H1 (cell line): ENCODE data around the gene FGF21.

Source experiments
- CHD2 ChIP-seq: IDR thresholded peaks from 2 replicates; pipeline ENCODE4 v1.6.1; 2012; ENCODE audit warnings: low read length, improper control_type of control experiment
- EP300 ChIP-seq, 2 experiments: IDR thresholded peaks; 1 replicate in 1 of 2; 2 replicates in 1 of 2; pipeline ENCODE4 v1.6.1; 2011 to 2012; ENCODE audit warnings: low read depth in 2 of 2, low read length in 2 of 2, mild to moderate bottlenecking in 2 of 2, borderline replicate concordance in 1 of 2, inconsistent platforms in 1 of 2, moderate library complexity in 1 of 2
- EZH2 ChIP-seq: fragments of 200-600 bp; sonication (generic); IDR thresholded peaks from 2 replicates; pipeline ENCODE4 v1.7.1; 2012; ENCODE audit warnings: low read depth, mild to moderate bottlenecking, moderate library complexity, low read length, inconsistent platforms; ENCODE audit not compliant: severe bottlenecking
- GABPA ChIP-seq: IDR thresholded peaks from 2 replicates; pipeline ENCODE4 v1.6.1; 2011; ENCODE audit warnings: mild to moderate bottlenecking, low read length, moderate library complexity, borderline replicate concordance; ENCODE audit not compliant: insufficient read depth
- NRF1 ChIP-seq: IDR thresholded peaks from 2 replicates; pipeline ENCODE4 v1.6.1; 2011; ENCODE audit warnings: mild to moderate bottlenecking, low read depth, low read length, improper control_type of control experiment
- POLR2A ChIP-seq, 2 experiments: IDR thresholded peaks; 1 replicate in 1 of 2; 2 replicates in 1 of 2; pipeline ENCODE4 v1.6.1; 2011; ENCODE audit warnings: low read depth in 2 of 2, low read length in 2 of 2, mild to moderate bottlenecking in 2 of 2; ENCODE audit errors: control extremely low read depth in 1 of 2
- POLR2AphosphoS5 ChIP-seq: IDR thresholded peaks from 2 replicates; pipeline ENCODE4 v1.6.1; 2011; ENCODE audit warnings: low read depth, low read length
- RBBP5 ChIP-seq: IDR thresholded peaks from 2 replicates; pipeline ENCODE4 v1.7.1; 2012; ENCODE audit warnings: low read depth, mild to moderate bottlenecking, inconsistent platforms, low read length, moderate library complexity, borderline replicate concordance
- RXRA ChIP-seq: IDR thresholded peaks from 2 replicates; pipeline ENCODE4 v1.6.1; 2011; ENCODE audit warnings: low read depth, mild to moderate bottlenecking, low read length, moderate library complexity; ENCODE audit not compliant: insufficient read depth
- SRF ChIP-seq: IDR thresholded peaks from 2 replicates; pipeline ENCODE4 v1.6.1; 2011; ENCODE audit warnings: mild to moderate bottlenecking, low read depth, low read length, moderate library complexity
- TF ChIP-seq, protein P1 (sequence below): IDR thresholded peaks from 2 replicates; pipeline ENCODE4 v1.6.1; 2011; ENCODE audit warnings: low read depth, mild to moderate bottlenecking, low read length; ENCODE audit not compliant: insufficient read depth
- TF ChIP-seq, protein P2 (sequence below), 3 experiments: IDR thresholded peaks; 1 replicate in 2 of 3; 2 replicates in 1 of 3; pipeline versions ENCODE4 v1.5.1 to v1.6.1; 2011; ENCODE audit warnings: low read length in 3 of 3, mild to moderate bottlenecking in 3 of 3, inconsistent platforms in 2 of 3, low read depth in 1 of 3, moderate library complexity in 1 of 3; ENCODE audit not compliant: insufficient read depth in 1 of 3; ENCODE audit errors: control extremely low read depth in 1 of 3

DNA sequence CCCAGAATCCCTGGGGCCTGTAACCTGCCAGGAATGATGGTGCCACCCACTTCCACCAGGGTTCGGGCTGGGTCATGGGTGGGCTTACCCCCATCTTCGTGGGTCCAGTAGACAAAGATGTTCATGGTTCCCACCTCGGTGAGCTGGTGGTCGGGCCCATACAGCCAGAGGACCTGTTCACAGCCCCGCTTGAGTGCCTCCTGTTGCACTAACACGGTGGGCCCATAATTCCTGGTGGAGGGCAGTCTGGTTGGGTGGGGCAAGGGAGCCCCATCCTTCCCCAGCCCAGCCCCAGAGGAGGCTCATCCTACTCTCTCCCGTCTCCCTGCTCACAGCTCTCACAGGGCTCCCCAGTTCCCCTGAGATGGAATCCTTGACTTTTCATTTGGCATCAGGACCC is 41.8 kb downstream of the FGF21 start:
- TF ChIP-seq, protein P1, sequence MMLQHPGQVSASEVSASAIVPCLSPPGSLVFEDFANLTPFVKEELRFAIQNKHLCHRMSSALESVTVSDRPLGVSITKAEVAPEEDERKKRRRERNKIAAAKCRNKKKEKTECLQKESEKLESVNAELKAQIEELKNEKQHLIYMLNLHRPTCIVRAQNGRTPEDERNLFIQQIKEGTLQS = no peak
- TF ChIP-seq, protein P2, sequence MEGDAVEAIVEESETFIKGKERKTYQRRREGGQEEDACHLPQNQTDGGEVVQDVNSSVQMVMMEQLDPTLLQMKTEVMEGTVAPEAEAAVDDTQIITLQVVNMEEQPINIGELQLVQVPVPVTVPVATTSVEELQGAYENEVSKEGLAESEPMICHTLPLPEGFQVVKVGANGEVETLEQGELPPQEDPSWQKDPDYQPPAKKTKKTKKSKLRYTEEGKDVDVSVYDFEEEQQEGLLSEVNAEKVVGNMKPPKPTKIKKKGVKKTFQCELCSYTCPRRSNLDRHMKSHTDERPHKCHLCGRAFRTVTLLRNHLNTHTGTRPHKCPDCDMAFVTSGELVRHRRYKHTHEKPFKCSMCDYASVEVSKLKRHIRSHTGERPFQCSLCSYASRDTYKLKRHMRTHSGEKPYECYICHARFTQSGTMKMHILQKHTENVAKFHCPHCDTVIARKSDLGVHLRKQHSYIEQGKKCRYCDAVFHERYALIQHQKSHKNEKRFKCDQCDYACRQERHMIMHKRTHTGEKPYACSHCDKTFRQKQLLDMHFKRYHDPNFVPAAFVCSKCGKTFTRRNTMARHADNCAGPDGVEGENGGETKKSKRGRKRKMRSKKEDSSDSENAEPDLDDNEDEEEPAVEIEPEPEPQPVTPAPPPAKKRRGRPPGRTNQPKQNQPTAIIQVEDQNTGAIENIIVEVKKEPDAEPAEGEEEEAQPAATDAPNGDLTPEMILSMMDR (IDR thresholded peaks at IDR 0.05; ENCODE audit: control extremely low read depth in 1 of 3, insufficient read depth in 1 of 3, low read depth in 1 of 3, low read length in 3 of 3) = no peak
- TF ChIP-seq EP300 (IDR thresholded peaks at IDR 0.05; ENCODE audit: borderline replicate concordance in 1 of 2, low read depth in 2 of 2, low read length in 2 of 2) (no peak), EZH2 (no peak), RBBP5 (no peak), NRF1 (no peak), GABPA (no peak), POLR2A (IDR thresholded peaks at IDR 0.05; ENCODE audit: control extremely low read depth in 1 of 2, low read depth in 2 of 2, low read length in 2 of 2) (no peak), CHD2 (no peak), RXRA (no peak), SRF (no peak), POLR2AphosphoS5 (no peak)
